Right lobe of liver (tissue), 6 donors: ENCODE measurements around the gene RIPK1. TPM values are rescaled to one million over a fixed set of nuclear protein-coding genes. Genes with fewer than 3 reads are reported as not detected.

Experiments
- ATAC-seq, 4 donors: fragments of 200-7000 bp; cut with Tn5 transposase; one replicate each; pipeline ENCODE4 v1.9.1; 2020; ENCODE audit warnings: mild to moderate bottlenecking in 4 of 4, moderate library complexity in 4 of 4
- DNase-seq, 3 donors: peaks; one replicate each; pipeline ENCODE4 v3.0.0-alpha.2; 2020
- H3K27ac ChIP-seq, 3 donors: fragments of 200-600 bp; one replicate each; pipeline ENCODE4 v1.8.0; 2022
- H3K27me3 ChIP-seq, 2 donors: fragments of 200-600 bp; one replicate each; pipeline ENCODE4 v1.8.0; 2022
- H3K36me3 ChIP-seq, 4 donors: fragments of 200-600 bp; sonication (generic) in 1 of 4; one replicate each; pipeline versions ENCODE4 v1.5.1 to v1.8.0; 2017 to 2022; ENCODE audit warnings: control low read depth in 1 of 4
- H3K4me1 ChIP-seq, 4 donors: fragments of 200-600 bp; sonication (generic) in 1 of 4; one replicate each; pipeline versions ENCODE4 v1.5.1 to v1.8.0; 2017 to 2022; ENCODE audit warnings: control low read depth in 1 of 4
- H3K4me3 ChIP-seq, 3 donors: fragments of 200-600 bp; one replicate each; pipeline ENCODE4 v1.8.0; 2022
- H3K9me3 ChIP-seq, 4 donors: fragments of 200-600 bp; sonication (generic) in 1 of 4; one replicate each; pipeline versions ENCODE4 v1.5.1 to v1.8.0; 2017 to 2022; ENCODE audit warnings: control low read depth in 1 of 4
- CTCF ChIP-seq, 4 donors: fragments of 200-600 bp in 3 of 4; fragments of 450-650 bp in 1 of 4; IDR thresholded peaks; one replicate each; pipeline versions ENCODE4 v1.5.1 to v1.8.0; 2016 to 2022; ENCODE audit warnings: antibody characterized with exemption in 4 of 4, mild to moderate bottlenecking in 2 of 4
- POLR2A ChIP-seq: fragments of 450-650 bp; IDR thresholded peaks from one replicate; pipeline ENCODE4 v1.6.1; 2017; ENCODE audit warnings: antibody characterized with exemption, mild to moderate bottlenecking
- WGBS: methylation state at CpG from one replicate; pipeline ENCODE4 v1.1.6; 2018; ENCODE audit warnings: low coverage, low lambda C conversion rate; ENCODE audit not compliant: insufficient coverage; ENCODE audit errors: missing lambda C conversion rate; 5-methylcytosine and 5-hydroxymethylcytosine counted together
- intact Hi-C, 2 donors: fragments of 100-400 bp; cut with DNase I; formaldehyde crosslinking; loops; one replicate each; pipeline versions ENCODE4 v1.11.2 to v1.14.1; 2022
- total RNA-seq, 6 experiments: library from RNA; depleted of rRNA in 2 of 6; stranded (reverse); fragments of >200 nt in 2 of 6; fragmentation: NEBNext Ultra II Directional in 3 of 6; extraction: Animal tissue kit (Norgen Biotek cat#: 25700) in 3 of 6; gene quantifications; one replicate each; pipeline versions ENCODE4 v1.1.0 to v1.2.4, GENCODE V29; 2016 to 2023
- donor health status: DM: no; HTN: yes; CAD: no.
- donor health status: DM: no; HTN: no; CAD: no.
- donor health status: DM: no; HTN: no; CAD: no.
- donor health status: DM: no; HTN: yes; CAD: no.
- donor health status: DM: no; HTN: yes; CAD: no.

RIPK1 gene
- total RNA-seq, 6 experiments from 2014 or later, result 13.9 to 17.6 (median 16.6) TPM

GRCh38 chr6:3139090-3139903 is 71.0 kb downstream of the RIPK1 start:
- Histone ChIP-seq H3K9me3 (no peaks in the 10 kb centered on the region), H3K27ac (peak overlapping the region; percentile 55 to 71 (median 67)), H3K4me1 (peaks cover 0 to 63% (median 23%) of the 10 kb centered on the region in 4 donors), H3K36me3 (peaks cover 0 to 41% (median 14%) of the 10 kb centered on the region in 4 donors), H3K27me3 (no peaks in the 10 kb centered on the region), H3K4me3 (no peak overlapping the region)
- intact Hi-C loops, result no loop called here
- 11% methylated on average over 6 of the region's 14 CpGs for WGBS
- ATAC-seq (peak; percentile 74 to 85 (median 80)), DNase-seq (peak; percentile 81 to 91 (median 90))
- TF ChIP-seq CTCF (IDR thresholded peaks at IDR 0.05), result no peak
- TF ChIP-seq POLR2A, result peak; percentile 32

GRCh38 chr6:3140201-3140600 is 71.9 kb downstream of the RIPK1 start:
- peaks cover 0 to 57% (median 22%) of the 10 kb centered on the region in 4 donors for H3K4me1 ChIP-seq
- no peaks in the 10 kb centered on the region for H3K27me3 ChIP-seq
- H3K9me3 ChIP-seq, result no peaks in the 10 kb centered on the region
- peaks cover 0 to 41% (median 14%) of the 10 kb centered on the region in 4 donors for H3K36me3 ChIP-seq
- peak overlapping the region; percentile 47 to 71 (median 67) for H3K27ac ChIP-seq
- intact Hi-C loops, result no loop called here
- ATAC-seq, result no peak
- no peak for DNase-seq
- H3K4me3 ChIP-seq, result no peak overlapping the region
- WGBS, result 92% methylated on average over 9 of the region's 20 CpGs
- no peak for TF ChIP-seq CTCF (IDR thresholded peaks at IDR 0.05)
- TF ChIP-seq POLR2A, result no peak

GRCh38 chr6:3142536-3142935 is 74.2 kb downstream of the RIPK1 start:
- ATAC-seq (no peak), DNase-seq (no peak)
- Histone ChIP-seq H3K9me3 (no peaks in the 10 kb centered on the region), H3K27me3 (no peaks in the 10 kb centered on the region), H3K4me3 (no peak overlapping the region), H3K36me3 (peaks cover 0 to 47% (median 18%) of the 10 kb centered on the region in 4 donors), H3K4me1 (peaks cover 0 to 38% (median 13%) of the 10 kb centered on the region in 4 donors), H3K27ac (no peak overlapping the region)
- TF ChIP-seq POLR2A (no peak), CTCF (IDR thresholded peaks at IDR 0.05) (no peak)
- intact Hi-C loops, result no loop called here

GRCh38 chr6:3143158-3143557 is 74.9 kb downstream of the RIPK1 start:
- Histone ChIP-seq H3K36me3 (peaks cover 0 to 49% (median 21%) of the 10 kb centered on the region in 4 donors), H3K4me1 (peaks cover 0 to 32% (median 11%) of the 10 kb centered on the region in 4 donors), H3K27me3 (no peaks in the 10 kb centered on the region), H3K9me3 (no peaks in the 10 kb centered on the region), H3K27ac (no peak overlapping the region), H3K4me3 (no peak overlapping the region)
- intact Hi-C loops, result no loop called here
- 80% methylated on average over 6 of the region's 6 CpGs for WGBS
- no peak for ATAC-seq
- TF ChIP-seq CTCF (IDR thresholded peaks at IDR 0.05), result no peak
- TF ChIP-seq POLR2A, result no peak
- DNase-seq, result no peak
